HG02970 (cell line): ENCODE data around the gene CPXM1.
"Not testable (repeated sequence)": the region's sequence is repeated elsewhere in the genome, so short reads cannot be mapped to it uniquely, and the experiment has no call there.

Experiments
- ATAC-seq: cut with Tn5 transposase; IDR thresholded peaks from one replicate; pipeline ENCODE4 v1.9.1; 2021; ENCODE audit warnings: mild to moderate bottlenecking, moderate library complexity, moderate number of reproducible peaks; ENCODE audit not compliant: unreplicated experiment, low FRiP score

The CPXM1 gene

GRCh38 chr20:2825761-2826160 lies 25.3 kb upstream of the CPXM1 start:
- ATAC-seq = no peak

- no peak for ATAC-seq
Measured at GRCh38 chr20:2822073-2822472, 21.6 kb upstream of the CPXM1 start.

GRCh38 chr20:2820896-2821869 lies 20.8 kb upstream of the CPXM1 start:
- ATAC-seq = no peak

DNA sequence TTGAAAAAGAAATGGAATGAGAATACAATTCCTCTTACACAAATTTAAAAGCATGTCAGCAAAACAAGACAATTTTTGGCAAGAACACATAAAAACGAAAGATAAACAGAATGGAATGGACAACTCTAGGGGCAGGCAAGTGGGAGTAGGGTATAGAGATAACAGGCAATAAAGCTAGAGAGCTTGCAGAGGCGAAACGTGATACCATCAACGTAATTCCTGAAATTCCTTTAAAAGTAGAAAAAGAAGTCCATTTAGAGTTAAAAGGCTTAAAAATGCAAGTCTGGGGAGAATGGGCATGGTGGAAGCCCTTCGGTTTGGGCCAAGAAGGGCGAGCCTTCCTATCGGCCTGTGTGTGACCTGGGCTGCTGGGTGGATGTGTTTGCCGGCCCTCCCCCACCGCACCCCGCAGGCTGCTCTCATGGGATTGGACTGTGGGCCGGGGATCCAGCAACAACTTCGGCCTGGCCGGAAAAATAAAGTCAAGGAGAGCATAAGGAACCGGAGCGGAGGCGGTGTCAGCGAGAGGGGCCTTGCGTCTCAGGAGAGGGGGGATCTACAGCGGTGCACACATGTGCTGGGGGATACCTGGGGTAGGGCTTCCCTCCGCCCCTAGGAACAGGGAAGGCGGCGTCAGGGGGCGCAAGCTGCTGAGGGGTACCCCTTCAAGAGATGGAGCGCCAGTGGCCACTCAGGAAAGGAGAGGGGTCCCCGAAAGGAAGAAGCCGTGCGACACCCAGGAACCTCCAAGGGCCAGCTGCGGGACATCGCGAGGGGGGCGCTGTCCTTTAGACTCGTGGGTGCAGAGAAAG lies 19.9 kb upstream of the CPXM1 start:
- ATAC-seq = no peak

DNA sequence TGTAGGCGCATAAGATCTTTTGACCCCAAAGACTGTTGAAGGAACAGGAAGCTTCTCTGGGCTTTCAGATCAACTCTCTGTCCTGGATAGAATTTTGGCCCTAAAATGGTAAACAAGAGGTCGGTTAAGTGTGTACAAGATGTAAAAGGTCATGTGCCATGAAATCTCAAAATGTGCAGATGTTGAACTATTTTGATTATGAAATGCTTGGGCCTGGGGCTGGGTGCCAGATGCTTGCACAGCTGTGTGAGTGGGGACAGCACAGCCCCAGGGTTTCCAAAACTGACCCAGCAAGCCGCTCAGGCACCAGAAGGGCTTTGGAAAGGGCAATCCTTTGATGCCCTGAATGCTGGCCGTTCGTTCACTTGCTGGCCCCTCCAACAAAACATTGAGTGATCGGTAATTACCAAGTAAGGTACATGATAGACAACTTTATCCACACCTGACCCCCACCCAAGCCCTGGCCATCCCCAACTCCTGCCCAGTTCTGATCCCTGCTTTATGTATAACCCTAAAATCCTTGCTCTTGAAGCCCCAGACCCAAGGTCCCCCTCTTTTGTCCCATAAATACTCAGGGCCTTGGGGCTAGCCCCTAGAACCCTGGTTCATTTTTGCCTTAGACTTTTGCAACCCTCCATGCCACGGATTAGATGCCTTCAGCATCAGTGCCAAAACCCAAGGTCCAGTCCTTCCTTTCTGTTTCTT lies 17.6 kb upstream of the CPXM1 start:
- no peak for ATAC-seq

- no peak for ATAC-seq
Measured at GRCh38 chr20:2817341-2817726, 16.9 kb upstream of the CPXM1 start.

- ATAC-seq = no peak
Measured at GRCh38 chr20:2816583-2817340, 16.3 kb upstream of the CPXM1 start.

DNA sequence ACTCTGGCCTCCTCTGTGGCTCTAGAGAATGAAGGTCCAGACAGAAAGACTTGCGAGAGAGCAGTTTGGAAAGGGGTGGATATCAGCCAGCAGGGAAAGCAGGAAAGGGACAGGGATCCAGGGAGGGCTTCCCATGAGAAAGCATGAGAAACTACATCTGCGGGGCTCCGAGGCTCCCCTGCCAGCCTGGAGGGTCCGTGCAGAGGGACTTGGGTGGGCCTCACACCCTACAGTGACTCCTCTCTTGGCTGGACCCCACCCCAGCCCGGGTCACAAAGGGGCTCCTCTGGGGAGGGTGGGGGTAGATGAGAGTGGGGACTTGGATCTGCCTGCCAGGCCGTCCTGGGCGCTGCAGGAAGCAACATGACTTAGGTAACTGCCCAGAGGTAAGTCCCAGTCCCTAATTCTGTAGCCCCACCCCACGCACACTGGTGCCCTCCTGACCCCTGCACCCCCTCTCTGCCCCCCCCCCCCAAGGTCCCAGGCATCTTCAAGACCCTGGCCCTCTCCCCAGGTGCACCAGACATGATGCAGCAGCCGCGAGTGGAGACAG lies 15.7 kb upstream of the CPXM1 start, which contains the start of gene TMEM239:
Gene TMEM239, plus strand, starts transcription at position 335 of the 553 bp plus-strand sequence. Its CDS starts 191 bp downstream, at position 526.
- ATAC-seq = no peak

GRCh38 chr20:2815242-2815900 lies 14.9 kb upstream of the CPXM1 start:
- no peak for ATAC-seq

GRCh38 chr20:2814587-2815051 lies 14.2 kb upstream of the CPXM1 start, which contains the start of gene C20orf141:
Gene C20orf141, plus strand, starts transcription at chr20:2814987. Its CDS starts 198 bp downstream, at chr20:2815185.
- ATAC-seq = no peak

- no peak for ATAC-seq
Measured at GRCh38 chr20:2814076-2814475, 13.6 kb upstream of the CPXM1 start.

GRCh38 chr20:2812189-2812588 lies 11.8 kb upstream of the CPXM1 start:
- no peak for ATAC-seq

GRCh38 chr20:2809690-2810089 lies 9.3 kb upstream of the CPXM1 start:
- no peak for ATAC-seq

- ATAC-seq = not testable (repeated sequence)
Measured at GRCh38 chr20:2807929-2808328, 7.5 kb upstream of the CPXM1 start.

GRCh38 chr20:2807019-2807418 lies 6.6 kb upstream of the CPXM1 start:
- no peak for ATAC-seq

DNA sequence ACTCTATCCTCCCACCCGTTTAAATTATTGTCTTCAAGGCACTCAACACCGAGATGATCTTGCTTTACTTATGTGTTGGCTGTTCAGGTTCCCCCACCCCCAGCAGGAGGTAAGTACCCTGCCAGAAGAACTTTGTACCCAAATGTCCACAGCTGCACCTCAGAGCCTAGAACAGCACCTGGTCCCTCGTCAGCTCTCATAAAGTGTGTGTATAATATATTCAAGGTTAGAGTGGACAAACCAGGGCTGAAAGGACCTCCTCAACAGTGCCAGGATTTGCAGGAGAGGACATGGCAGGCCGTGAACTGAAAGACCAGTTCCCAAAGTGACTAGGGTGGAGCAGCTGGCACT lies 5.9 kb upstream of the CPXM1 start:
- no peak for ATAC-seq

DNA sequence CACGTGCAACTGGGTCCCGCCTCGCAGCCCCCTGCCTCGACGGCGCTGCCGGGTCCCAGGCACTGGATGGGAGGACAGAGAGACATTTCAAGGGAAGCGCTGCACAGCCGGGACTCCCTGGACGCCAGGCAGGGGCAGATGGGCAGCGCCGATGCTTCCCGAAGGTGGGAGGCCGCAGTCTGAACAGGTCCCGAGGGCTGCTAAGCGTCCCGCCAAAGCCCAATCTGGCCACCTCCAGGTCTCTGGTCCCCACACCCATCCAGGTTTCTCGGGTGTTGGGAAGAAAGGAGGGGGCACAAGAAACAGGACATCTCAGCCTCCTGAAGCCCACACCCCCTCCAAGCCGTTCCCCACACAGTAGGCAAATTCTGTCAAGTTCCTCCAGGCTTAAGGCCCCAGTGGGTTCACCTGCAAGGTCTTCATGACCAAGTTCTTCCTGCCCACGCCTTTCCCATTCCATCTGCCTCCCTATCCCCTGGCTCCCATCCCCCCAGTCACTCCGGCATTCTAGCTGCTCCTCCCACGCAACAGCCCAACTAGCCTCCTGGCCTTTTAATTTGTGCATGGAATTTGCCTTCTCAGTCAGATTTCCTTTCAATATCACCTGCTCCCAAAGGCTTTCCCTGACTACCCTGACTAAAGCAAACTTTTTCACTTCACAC lies 5.4 kb upstream of the CPXM1 start:
- no peak for ATAC-seq

GRCh38 chr20:2804852-2805688 lies 4.6 kb upstream of the CPXM1 start:
- no peak for ATAC-seq
